ENCODE data around the gene NSMF. TPM values are rescaled to one million over a fixed set of nuclear protein-coding genes. Genes with fewer than 3 reads are reported as not detected.

The NSMF gene
- total and polyA plus RNA-seq, 2 experiments from 2014 or later, result 20.3 to 103 TPM

DNA sequence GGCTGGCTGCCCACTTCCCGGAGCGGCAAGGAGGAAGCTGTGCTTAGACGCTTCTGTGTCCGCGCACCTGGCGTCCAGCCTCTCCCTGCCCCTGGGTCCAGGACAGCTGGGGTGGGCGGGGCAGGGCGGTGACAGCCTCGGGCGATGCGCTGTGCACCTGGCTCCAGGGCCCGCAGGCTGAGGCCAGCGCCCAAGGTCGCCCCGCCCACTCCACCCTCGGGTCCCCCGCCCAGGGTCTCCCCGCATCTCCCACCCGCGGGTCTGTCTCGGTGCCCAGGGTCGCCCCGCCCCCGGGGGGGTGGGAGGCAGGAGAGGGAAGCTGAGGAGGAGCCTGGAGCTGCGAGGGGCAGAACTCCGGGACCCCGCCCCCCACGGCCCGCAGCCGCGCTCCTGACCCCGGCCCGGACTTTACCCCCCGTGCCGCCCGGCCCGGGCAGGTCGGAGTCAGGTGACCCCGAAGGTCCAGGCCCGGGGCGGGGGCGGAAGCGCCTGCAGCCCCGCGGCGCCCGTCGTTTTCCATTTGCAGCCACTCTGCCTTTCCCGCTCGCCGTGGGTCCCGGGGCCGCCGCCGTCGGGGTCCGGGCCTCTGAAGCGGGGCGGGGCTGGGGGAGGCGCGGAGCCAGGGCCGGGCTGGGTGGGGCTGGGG, 17.7 kb downstream of the NSMF start, which contains the start of gene ENTPD8:
ENTPD8 (minus strand) TSS at position 69 of the 646 bp plus-strand sequence. CDS start 3,072 bp downstream, outside the sequence.
- no peaks in the 10 kb centered on the region for H4K20me1 ChIP-seq (replicated peaks; ENCODE audit: insufficient read depth)
- H3F3A ChIP-seq (replicated peaks; ENCODE audit: low read depth), result 0 out of 2 replicates have a peak, but pooled peaks cover 4% of the 10 kb centered on the region
- no peaks in the 10 kb centered on the region for H3K79me2 ChIP-seq (replicated peaks; ENCODE audit: insufficient read depth)
- Mint-ChIP-seq H3K4me1 (peaks cover 5% of the 10 kb centered on the region), H3K27ac (no peak within 1 kb of the TSS), H3K4me3 (peak within 1 kb of the TSS; percentile 73), H3K9me3 (no peaks in the 10 kb centered on the region; the same call in 2 of the 3 replicates), H3K27me3 (ENCODE audit: insufficient read depth, low read depth, poor library complexity) (peaks cover 4% of the 10 kb centered on the region), H3K36me3 (ENCODE audit: low read depth) (no peaks in the 10 kb centered on the region)
- peaks cover 5% of the 10 kb centered on the region; the same call in 1 of the 2 replicates for H3K4me1 ChIP-seq (ENCODE audit: insufficient read depth)
- no peak within 1 kb of the TSS for H2AFZ ChIP-seq
- no peak within 1 kb of the TSS for H3K27ac ChIP-seq (ENCODE audit: low read depth)
- no peak for TF ChIP-seq JUNB (IDR thresholded peaks at IDR 0.05; ENCODE audit: unreplicated experiment)
- TF ChIP-seq CREB1 (CRISPR knock-in tag; IDR thresholded peaks at IDR 0.05; ENCODE audit: low read depth), result no peak
- TF ChIP-seq NANOG (IDR thresholded peaks at IDR 0.05; ENCODE audit: borderline replicate concordance), result no peak
- TF ChIP-seq EZH2phosphoT487 (IDR thresholded peaks at IDR 0.05; ENCODE audit: unreplicated experiment), result no peak
- TF ChIP-seq ZNF114 (CRISPR knock-in tag; IDR thresholded peaks at IDR 0.05), result no peak
- no peak for TF ChIP-seq STAT1 (IDR thresholded peaks at IDR 0.05; ENCODE audit: unreplicated experiment)
- TF ChIP-seq, protein P1, sequence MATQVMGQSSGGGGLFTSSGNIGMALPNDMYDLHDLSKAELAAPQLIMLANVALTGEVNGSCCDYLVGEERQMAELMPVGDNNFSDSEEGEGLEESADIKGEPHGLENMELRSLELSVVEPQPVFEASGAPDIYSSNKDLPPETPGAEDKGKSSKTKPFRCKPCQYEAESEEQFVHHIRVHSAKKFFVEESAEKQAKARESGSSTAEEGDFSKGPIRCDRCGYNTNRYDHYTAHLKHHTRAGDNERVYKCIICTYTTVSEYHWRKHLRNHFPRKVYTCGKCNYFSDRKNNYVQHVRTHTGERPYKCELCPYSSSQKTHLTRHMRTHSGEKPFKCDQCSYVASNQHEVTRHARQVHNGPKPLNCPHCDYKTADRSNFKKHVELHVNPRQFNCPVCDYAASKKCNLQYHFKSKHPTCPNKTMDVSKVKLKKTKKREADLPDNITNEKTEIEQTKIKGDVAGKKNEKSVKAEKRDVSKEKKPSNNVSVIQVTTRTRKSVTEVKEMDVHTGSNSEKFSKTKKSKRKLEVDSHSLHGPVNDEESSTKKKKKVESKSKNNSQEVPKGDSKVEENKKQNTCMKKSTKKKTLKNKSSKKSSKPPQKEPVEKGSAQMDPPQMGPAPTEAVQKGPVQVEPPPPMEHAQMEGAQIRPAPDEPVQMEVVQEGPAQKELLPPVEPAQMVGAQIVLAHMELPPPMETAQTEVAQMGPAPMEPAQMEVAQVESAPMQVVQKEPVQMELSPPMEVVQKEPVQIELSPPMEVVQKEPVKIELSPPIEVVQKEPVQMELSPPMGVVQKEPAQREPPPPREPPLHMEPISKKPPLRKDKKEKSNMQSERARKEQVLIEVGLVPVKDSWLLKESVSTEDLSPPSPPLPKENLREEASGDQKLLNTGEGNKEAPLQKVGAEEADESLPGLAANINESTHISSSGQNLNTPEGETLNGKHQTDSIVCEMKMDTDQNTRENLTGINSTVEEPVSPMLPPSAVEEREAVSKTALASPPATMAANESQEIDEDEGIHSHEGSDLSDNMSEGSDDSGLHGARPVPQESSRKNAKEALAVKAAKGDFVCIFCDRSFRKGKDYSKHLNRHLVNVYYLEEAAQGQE (IDR thresholded peaks at IDR 0.05; ENCODE audit: unreplicated experiment), result peak; percentile 4
- TF ChIP-seq, protein P2, sequence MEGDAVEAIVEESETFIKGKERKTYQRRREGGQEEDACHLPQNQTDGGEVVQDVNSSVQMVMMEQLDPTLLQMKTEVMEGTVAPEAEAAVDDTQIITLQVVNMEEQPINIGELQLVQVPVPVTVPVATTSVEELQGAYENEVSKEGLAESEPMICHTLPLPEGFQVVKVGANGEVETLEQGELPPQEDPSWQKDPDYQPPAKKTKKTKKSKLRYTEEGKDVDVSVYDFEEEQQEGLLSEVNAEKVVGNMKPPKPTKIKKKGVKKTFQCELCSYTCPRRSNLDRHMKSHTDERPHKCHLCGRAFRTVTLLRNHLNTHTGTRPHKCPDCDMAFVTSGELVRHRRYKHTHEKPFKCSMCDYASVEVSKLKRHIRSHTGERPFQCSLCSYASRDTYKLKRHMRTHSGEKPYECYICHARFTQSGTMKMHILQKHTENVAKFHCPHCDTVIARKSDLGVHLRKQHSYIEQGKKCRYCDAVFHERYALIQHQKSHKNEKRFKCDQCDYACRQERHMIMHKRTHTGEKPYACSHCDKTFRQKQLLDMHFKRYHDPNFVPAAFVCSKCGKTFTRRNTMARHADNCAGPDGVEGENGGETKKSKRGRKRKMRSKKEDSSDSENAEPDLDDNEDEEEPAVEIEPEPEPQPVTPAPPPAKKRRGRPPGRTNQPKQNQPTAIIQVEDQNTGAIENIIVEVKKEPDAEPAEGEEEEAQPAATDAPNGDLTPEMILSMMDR (conservative IDR thresholded peaks at IDR 0.05; ENCODE audit: low read depth in 2 of 2), result no peak
- no peak for TF ChIP-seq ZNF331 (CRISPR knock-in tag; IDR thresholded peaks at IDR 0.05; ENCODE audit: low read depth)
- TF ChIP-seq EZH2 (IDR thresholded peaks at IDR 0.05; ENCODE audit: low read depth, unreplicated experiment), result no peak
- TF ChIP-seq ZNF462 (CRISPR knock-in tag; IDR thresholded peaks at IDR 0.05), result no peak
- TF ChIP-seq POLR2AphosphoS5 (IDR thresholded peaks at IDR 0.05; ENCODE audit: low read depth), result 0 out of 2 replicates have a peak, but pooled peaks have one; percentile 18
- TF ChIP-seq, protein P3, sequence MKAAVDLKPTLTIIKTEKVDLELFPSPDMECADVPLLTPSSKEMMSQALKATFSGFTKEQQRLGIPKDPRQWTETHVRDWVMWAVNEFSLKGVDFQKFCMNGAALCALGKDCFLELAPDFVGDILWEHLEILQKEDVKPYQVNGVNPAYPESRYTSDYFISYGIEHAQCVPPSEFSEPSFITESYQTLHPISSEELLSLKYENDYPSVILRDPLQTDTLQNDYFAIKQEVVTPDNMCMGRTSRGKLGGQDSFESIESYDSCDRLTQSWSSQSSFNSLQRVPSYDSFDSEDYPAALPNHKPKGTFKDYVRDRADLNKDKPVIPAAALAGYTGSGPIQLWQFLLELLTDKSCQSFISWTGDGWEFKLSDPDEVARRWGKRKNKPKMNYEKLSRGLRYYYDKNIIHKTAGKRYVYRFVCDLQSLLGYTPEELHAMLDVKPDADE (IDR thresholded peaks at IDR 0.05), result no peak
- H3K27me3 ChIP-seq (ENCODE audit: insufficient read depth), result no peaks in the 10 kb centered on the region
- ATAC-seq (peak; percentile 87), DNase-seq (ENCODE audit: low spot score) (peak; percentile 92)
- H3K4me3 ChIP-seq, result peak within 1 kb of the TSS; percentile 69
- no peaks in the 10 kb centered on the region for H3K9me2 ChIP-seq (ENCODE audit: insufficient read depth)
- H3K36me3 ChIP-seq (ENCODE audit: insufficient read depth), result no peaks in the 10 kb centered on the region
- peak within 1 kb of the TSS; percentile 68 for H3K4me2 ChIP-seq
